GM18511 (cell line): Measurements from ENCODE around the gene SLC38A11.

ENCODE experiments used
- ATAC-seq: cut with Tn5 transposase; IDR thresholded peaks from one replicate; pipeline ENCODE4 v1.9.1; 2021; ENCODE audit warnings: mild to moderate bottlenecking, moderate library complexity; ENCODE audit not compliant: unreplicated experiment

SLC38A11 gene

DNA sequence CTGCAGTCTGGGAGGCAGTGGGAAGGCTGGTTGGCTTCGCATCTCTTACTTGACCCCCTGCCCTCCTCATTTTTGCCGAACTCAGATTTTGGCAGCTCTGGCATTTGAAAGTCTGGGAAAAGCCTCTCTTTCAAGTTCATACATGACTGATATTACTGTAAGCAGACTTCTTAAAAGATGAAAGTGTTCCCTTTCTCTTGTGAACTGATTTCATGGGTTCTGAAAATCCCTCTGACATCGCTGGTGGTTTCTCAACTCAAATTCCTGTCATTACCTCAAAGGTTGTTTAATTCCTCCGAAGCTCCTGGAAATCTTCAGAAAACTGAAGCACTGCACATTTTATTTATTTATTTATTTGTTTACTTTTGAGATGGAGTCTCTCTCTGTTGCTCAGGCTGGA lies 16.9 kb upstream of the SLC38A11 start:
- no peak for ATAC-seq

DNA sequence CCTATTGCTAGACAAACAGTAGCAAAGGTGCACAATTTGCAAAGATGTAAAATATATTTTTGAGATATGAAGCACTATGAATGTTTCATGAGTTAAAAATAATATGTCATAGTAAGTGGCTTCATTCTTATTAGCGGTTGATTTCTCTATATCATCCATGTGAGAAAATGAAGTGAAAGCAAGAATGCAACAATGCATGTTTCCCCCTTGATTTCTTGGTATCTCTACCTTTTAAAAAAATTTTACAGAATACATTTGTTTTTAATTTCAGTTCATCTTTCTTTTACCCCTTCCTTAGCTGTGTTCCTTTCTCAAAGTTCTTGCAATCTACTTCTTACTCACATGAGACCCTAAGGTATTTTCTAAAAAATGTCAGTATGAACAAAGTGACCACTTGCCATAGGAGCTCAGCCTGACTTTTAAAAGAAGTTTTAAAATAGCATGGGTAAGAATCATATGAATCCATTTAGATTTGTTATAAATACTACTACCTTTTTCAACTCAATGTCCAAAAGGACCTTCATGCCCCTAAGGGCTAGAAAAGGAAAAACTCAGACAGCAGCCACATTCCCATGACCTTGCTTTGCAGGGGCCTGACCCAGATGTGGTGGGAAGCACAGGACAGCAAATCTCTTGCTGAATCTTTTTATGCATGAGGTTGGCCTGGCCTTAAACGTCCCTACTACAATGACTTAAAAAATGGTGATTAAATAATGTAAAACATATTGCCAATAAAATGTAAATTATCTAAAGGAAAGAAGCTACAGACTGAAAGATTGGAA lies 14.8 kb upstream of the SLC38A11 start:
- no peak for ATAC-seq

DNA sequence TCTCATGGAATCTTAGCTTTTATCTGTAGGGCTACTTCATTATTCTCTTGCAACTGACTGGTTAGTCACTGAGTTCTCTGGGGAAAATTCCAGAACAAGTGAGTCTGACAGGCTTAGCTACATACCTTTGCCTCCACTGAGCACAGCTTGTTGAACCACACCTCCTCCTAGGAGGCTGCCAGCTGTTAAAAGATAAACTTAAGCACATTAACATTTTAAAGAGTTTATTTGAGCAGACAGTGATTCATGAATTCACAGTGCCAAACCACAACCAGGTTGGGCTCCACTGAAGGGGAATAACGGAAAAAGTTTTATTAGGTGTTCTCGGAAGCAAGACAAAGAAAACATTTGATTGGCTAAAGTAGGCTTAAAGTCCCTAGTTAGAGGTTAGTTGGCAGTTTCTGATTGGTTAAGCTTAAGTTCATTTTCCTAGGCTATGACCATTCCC lies 12.5 kb upstream of the SLC38A11 start:
- no peak for ATAC-seq

DNA sequence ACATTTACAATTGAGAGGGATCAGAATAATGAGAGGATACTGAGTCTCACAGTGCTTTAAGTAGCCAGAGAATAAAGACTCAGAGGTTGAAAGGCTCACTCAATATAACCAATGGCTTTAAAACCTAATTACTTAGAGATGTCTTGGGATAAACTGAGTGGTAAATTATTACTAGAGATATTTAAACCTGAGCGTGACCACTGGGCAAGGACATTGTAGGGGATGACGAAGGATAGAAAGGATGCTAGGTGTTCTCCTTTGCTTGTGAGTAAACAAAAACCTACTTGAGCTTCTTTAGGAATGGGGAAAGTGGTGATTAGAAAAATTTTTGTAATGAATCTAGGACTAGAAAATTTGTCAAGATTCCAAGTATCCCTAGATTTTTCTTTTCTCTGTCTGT lies 12.0 kb upstream of the SLC38A11 start:
- no peak for ATAC-seq

DNA sequence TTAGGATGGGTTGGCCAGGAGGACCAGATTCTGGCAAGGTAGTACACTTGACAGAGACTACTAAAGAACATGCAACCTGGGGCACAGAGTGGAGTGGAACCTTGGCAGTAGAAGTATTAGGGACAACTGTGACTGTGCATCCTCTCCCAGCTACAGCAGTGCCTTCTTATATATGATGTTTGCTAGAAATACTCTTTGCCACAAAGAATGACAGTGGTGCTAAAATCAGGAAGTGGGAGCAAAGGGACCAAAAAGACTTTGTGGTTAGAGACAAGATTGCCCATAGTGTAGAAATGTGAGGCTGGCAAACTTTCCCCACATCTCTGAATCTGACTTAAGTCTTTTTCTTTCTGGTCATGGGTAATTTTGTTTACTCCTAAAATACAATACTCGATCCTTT lies 9.4 kb upstream of the SLC38A11 start:
- ATAC-seq = no peak

DNA sequence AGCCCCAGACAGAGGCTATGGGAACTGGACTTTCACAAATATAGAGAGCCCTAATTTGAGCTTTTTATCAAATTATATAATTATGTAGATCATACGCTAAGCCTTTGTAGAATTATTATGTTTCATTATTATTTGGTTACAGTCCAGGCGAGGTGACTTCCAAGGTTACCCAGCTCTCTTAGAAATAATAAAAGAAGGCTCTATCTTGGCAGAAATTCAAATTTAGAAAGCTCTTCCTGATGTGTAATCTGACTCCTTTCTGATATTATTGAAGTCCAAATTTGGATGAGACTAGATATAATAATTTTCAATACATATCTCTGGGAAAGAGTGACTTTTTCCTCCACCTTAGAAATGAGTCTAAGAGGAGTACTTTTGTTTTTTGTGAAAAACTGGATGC lies 4.8 kb upstream of the SLC38A11 start:
- ATAC-seq = no peak

DNA sequence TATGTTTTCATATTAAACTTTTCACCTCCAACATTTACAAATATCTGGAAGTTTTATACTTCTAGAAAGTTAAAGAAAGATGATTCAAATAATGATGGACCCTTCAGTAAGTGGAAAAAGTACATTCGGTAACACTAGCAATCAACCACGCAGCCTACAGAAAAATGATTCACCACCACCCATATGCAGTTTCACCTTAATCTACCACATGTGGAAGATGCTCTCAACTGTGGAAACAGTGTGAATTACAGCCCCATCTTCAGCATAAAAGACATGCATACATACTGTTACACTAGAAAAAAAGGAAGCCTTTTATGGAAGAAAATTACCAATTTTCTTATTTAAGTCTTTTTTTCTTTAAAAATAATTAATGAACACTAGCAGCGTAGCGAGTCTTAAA lies 1.1 kb downstream of the SLC38A11 start:
- ATAC-seq = no peak

DNA sequence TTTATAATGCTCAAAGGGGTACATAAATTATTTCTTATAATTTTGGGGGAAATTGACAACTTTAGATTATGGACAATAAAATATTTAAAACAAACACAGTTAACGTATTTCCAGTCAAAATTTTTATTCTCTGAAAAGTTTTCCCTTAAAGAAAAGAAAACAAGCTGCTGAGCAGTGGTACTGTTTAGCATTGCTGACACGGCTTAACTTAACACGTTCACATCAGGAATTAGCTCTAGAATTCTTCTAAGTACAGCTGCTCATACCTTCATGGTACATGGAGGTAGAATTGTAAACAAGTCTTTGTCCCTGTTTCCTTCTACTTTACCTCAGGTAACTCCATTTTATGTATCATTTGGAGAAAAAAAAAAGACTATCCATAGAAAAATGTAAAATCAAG lies 2.0 kb downstream of the SLC38A11 start:
- ATAC-seq = no peak

DNA sequence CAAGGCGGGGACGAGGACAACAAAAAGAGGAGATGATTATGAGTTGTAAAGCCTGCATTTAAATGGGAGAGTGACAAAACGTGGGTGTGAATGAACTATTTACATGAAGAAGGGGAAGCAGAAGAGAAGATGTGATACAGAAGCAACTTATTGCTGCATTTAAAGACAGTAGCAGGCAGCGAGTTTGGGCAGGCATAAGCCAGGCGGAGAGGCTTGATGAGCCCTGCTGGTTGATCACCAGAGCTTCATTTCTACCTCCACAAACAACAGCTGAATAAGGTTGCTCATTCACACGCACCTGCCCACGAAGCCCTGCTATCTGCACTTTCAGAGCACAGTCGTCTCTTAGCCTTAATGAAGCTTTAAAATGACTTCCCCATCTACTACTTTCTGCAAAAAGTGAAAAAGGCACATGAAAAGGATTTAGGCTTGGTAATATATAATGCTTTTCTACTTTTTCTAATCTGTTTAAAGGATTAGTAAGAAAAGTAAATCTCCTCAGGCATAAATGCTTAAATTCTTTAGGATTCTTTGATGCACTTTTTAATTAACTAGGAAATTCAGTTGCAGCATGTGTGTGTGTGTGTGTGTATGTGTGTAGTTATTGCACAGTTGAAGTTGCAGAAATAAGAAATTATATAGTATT lies 3.1 kb downstream of the SLC38A11 start:
- no peak for ATAC-seq

DNA sequence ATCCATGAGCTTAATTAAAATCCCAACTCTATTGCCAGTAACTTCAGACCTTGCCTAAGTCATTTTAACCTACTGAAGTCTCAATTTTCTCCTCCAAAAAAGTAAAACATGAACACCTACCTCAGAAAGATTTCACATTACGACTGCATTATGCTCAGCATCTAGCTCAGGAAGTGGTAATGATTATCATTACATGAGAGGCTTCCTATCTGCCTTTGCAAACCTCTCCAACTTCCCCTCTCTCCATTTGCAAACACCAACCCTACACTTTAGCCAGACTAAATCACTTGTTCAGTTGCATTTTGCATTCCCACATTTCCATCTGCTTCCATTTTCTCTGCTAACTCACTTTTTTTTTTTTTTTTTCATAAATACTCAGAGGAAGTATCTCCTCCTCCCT lies 6.8 kb downstream of the SLC38A11 start:
- no peak for ATAC-seq

DNA sequence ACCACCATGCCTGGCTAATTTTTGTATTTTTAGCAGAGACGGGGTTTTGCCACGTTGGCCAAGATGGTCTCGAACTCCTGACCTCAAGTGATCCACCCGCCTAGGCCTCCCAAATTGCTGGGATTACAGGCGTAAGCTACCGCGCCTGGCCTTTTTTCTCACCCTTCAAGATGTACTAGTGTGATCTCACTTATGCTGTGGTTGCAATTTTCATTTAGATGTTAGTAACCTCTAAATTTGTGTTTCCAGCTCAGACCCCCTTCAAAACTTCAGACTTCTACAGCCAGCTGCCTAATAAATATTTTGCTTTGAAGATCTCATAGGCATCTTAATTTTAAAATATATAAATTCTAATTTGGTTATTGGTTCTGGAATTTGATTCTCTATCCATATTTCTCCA lies 8.0 kb downstream of the SLC38A11 start:
- no peak for ATAC-seq

DNA sequence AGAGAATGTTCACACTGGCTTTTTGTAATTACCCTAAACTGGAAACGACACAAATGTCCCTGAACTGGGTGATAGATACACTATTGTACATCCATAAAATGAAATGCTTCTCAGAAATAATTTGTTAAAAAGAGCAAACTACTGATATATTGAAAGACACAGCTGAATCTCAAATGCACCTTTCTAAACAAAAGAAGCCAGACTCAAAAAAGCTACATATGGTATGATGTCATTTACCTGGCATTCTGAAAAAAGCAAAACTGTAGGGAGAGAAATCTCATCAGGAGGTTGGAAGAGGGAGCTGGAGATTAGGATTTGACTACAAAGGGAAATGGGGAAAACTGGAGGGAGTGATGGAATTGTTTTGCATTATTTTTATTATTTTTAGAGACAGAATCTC lies 12.0 kb downstream of the SLC38A11 start:
- no peak for ATAC-seq

DNA sequence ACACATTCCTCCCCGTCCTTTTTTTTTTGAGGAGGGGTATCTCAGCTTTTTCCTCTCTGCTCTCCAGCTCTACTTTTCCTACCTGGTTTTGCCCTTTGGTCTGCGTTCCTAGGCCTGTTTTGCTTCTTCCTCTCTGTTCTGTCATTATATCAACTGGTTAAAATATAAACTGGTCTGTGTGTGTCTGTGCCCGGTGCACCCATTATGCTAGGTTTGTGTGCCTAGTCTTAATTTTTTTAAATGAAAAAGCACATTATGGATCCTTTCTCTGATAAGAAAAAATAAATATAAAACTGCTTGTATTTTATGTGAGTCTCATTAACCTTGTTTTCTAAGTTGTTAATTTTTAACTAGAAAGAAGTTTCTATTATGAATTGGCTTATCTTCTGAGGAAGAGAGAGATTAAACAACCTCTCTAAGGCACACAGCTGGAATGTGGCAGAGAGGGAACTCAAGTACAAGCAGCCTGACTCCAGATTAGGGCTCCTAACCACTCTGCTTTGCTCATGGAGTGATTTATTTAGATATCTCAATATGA lies 17.4 kb downstream of the SLC38A11 start:
- no peak for ATAC-seq

DNA sequence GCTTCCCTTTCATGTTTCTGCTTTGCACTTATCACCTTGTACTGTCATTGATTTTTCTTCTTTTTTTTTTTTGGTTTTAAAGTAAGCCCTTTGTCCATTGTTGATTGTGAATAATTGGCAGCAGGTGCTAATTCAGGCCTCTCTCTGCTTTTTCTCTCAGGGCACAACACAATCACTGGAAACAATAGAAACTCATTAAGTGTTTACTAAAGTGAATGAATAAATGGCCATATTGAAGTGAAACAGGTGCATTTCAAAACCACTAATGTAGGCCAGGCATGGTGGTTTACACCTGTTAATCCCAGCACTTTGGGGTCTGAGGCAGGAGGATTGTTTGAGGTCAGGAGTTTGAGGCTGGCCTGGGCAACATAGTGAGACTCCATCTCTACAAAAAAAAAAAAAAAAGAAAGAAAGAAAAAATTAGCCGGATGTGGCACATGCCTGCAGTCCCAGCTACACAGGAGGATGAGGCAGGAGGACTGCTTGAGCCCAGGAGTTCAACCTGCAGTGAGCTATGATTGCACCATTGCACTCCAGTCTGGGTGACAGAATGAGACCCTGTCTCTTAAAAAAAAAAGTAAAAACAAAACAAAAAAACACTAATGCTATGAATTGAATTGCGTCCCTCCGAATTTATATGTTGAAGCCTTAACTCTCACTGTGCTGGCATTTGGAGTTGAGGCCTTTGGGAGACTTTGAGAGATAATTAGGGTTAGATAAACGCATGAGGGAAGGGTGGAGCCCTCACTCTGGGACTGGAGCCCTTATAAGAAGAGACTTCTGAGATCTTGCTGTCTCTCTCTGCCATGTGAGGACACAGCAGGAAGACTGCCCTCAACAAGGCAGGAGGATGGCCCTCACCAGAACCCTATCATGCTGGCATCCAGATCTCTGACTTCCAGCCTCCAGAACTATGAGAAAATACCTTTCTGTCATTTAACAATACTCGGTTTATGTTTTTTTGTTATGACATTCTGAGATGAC lies 19.9 kb downstream of the SLC38A11 start:
- ATAC-seq = no peak

DNA sequence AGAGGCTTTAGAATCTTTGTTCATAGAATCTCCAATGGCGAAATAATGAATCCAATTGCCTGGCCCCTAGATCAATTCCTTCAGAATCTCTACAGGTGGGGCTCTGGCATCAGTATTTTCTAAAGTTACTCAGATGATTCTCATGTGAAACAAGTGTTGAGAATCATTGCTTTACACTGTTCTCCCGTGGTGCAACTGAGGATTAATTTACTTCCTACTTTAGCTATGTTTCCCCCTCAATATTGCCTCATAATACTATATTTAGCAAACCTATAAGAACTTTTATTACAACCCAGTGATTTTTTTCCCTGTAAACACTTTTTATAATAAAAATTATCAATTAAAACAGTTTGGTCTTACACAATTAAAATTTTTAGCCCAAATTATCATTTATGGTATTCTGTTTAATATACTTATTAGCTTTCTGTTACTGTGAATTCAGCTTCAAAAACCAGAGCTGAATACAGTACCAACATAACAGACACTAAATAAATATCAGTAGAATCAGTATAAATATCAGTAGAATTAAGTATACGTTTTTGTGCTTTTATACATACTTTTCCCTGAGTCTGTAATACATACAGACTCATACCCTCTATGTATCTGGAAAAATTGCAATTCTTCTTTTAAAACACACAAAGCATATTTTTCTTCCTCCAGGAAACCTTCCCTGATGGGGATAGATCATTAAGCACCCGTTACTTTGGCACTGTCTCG lies 20.8 kb downstream of the SLC38A11 start:
- no peak for ATAC-seq

DNA sequence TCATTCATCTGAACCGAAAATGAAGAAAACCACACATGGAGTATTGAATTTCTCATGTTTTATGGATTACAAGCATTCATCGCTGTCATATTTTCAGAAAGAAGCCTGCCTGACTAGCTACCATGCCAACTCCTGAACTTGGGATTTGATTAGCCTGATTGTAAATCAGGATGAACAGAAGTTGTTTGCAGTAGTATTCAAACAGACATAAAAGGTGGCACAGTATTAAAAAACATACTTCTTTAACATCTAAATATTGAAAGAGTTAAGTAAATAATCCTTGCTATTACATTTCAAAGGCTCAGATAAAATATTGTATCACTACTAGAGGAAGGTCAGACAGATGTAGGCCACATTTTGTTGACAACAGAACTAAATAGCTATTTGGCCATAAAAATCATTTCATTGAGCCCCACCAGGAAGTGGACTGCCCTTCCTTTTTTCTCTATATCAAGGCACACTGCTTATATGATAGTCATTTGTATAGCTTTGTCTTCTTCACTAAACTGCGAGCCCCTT lies 21.6 kb downstream of the SLC38A11 start:
- no peak for ATAC-seq

DNA sequence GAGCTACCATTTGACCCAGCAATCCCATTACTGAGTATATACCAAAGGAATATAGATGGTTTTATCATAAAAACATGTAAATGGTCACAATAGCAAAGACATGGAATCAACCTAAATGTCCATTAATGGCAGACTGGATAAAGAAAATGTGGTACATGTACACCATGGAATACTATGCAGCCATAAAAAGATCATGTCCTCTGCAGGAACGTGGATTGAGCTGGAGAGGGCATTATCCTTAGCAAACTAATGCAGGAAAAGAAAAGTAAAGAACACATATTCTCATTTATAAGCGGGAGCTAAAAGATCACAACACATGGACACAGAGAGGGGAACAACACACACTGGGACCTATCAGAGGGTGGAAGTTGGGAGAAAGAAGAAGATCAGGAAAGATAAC lies 22.9 kb downstream of the SLC38A11 start:
- ATAC-seq = no peak

DNA sequence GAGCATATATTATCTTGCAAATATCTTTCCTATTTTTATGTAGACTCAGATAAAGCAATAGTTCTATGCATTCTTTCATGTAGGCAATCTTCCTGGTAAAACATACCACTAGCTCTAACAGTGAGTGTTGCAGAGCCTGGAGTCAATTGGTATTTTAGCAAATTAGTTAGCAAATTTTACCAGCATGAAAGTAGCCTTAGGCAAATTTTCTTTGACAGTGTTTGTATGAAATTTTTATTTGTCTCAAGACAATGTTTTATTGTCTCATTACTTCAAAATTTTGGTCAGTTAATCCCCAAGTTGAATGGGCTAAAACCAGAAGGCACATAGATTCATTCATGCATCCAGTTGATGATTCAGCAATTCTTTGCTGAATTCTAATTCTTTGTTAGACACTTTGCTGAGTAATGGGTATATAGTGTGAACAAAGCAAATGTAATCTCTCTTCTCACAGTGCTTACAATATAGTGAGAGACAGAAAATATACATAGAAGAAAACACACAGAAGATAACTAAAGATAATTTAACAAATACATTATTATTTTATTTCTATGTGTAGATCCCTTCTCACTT lies 27.1 kb downstream of the SLC38A11 start:
- no peak for ATAC-seq

DNA sequence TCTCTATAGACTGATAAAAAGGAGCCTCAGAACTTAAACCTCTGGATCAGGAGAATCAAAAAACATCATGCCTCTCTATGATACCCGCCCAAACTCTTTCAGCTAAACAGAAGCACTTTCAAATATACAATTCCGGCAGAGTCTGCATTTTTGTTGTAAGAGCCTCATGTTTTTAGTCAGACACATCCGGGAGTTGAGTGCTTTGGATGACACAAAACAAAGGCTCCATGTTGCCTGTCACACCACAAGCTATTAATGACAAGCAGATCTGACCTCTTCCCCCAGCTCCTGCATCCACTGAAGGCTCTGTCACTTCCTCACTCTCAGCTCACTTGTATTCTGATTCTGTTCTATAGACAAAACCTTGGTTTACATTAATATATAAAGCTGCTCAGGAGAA lies 33.2 kb downstream of the SLC38A11 start:
- ATAC-seq = no peak

DNA sequence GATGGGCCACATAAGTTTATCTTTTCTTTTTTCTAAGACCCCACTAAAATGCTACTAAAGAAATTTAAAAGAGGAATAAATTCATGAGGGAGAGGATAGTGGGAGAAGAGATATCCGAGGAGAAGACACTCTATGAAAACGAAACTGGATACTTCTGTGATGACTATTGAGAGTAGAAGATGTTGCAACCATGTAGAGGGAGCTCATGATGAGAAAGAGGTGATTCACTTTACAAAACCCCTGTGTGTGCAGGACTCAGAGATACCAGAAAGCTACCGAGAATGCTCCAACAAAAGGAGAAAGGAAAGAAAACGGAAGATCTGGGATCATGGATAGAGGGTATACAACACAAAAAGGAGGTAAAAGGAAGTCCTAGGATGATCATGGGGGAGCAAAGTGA lies 34.9 kb downstream of the SLC38A11 start:
- ATAC-seq = no peak
